HepG2 (cell line): ENCODE measurements around the gene KLHL17. TPM values are rescaled to one million over a fixed set of nuclear protein-coding genes. Genes with fewer than 3 reads are reported as not detected.

ENCODE experiments used
- ATAC-seq: fragments of 200-7000 bp; cut with Tn5 transposase; 3 replicates; pipeline ENCODE4 v1.9.1; 2020; ENCODE audit warnings: mild to moderate bottlenecking, moderate library complexity
- BruUV-seq: library from RNA; stranded (reverse); fragments of 400-500 nt; replicated peaks from 2 replicates; lab custom pipeline; 2021; lab: Mats Ljungman, UMichigan
- CTCF ChIA-PET: fragments of 300-600 bp; formaldehyde crosslinking; extraction: SDS; loops from one replicate; lab custom pipeline; 2021; ENCODE audit warnings: low total read pairs, inconsistent platforms, low intra/inter-chr PET ratio; lab: Yijun Ruan, JAX
- POLR2A ChIA-PET: fragments of 350-600 bp; sonication (Branson Sonifier 250); formaldehyde crosslinking; loops from one replicate; lab custom pipeline; 2020; ENCODE audit warnings: antibody characterized with exemption, inconsistent platforms; lab: Yijun Ruan, JAX
- DNase-seq: peaks from one replicate; pipeline ENCODE4 v3.0.0-alpha.2; 2015; ENCODE audit warnings: low spot score
- FAIRE-seq: peaks from 3 replicates; lab custom pipeline; 2011; peaks lifted over from hg19 to GRCh38; lab: Jason Lieb, UNC
- H2AFZ ChIP-seq: one replicate; pipeline ENCODE4 v1.6.1; 2011; ENCODE audit warnings: low read length, inconsistent platforms
- H3K27ac ChIP-seq: fragments of 300-600 bp; 3 replicates; pipeline ENCODE4 v1.8.0; 2011; ENCODE audit warnings: mixed run types, mild to moderate bottlenecking, mixed read lengths, low read length, inconsistent platforms; ENCODE audit not compliant: insufficient read depth; ENCODE audit errors: extremely low read length
- H3K27me3 ChIP-seq, 2 experiments: fragments of 200-600 bp in 1 of 2; 2 replicates in 1 of 2; 3 replicates in 1 of 2; pipeline versions ENCODE4 v1.6.0 to v1.8.0; 2011; ENCODE audit warnings: low read length in 2 of 2, mild to moderate bottlenecking in 2 of 2, moderate library complexity in 2 of 2, inconsistent platforms in 1 of 2; ENCODE audit not compliant: insufficient read depth in 2 of 2, control insufficient read depth in 1 of 2
- H3K36me3 ChIP-seq, 2 experiments: fragments of 200-600 bp in 1 of 2; replicated peaks in 1 of 2; 2 replicates in 1 of 2; 3 replicates in 1 of 2; pipeline versions ENCODE4 v1.5.1 to v1.8.0; 2011; ENCODE audit warnings: low read length in 2 of 2, inconsistent platforms in 1 of 2; ENCODE audit not compliant: insufficient read depth in 2 of 2, control insufficient read depth in 1 of 2
- H3K4me1 ChIP-seq: 2 replicates; pipeline ENCODE4 v1.5.1; 2012; ENCODE audit warnings: low read length, inconsistent platforms; ENCODE audit not compliant: insufficient read depth
- H3K4me2 ChIP-seq: 2 replicates; pipeline ENCODE4 v1.6.0; 2011; ENCODE audit warnings: low read depth, low read length, inconsistent platforms
- H3K4me3 ChIP-seq, 3 experiments: fragments of 200-600 bp in 1 of 3; sonication (generic), shearing (Covaris generic) in 1 of 3; replicated peaks in 1 of 3; 2 replicates each; pipeline ENCODE4 v1.5.1; 2011 to 2016; ENCODE audit warnings: low read length in 3 of 3, inconsistent platforms in 2 of 3, low read depth in 2 of 3, mild to moderate bottlenecking in 2 of 3, control low read depth in 1 of 3, mixed read lengths in 1 of 3; ENCODE audit not compliant: insufficient read depth in 1 of 3
- H3K79me2 ChIP-seq: one replicate; pipeline ENCODE4 v1.6.1; 2011; ENCODE audit warnings: low read length, inconsistent platforms; ENCODE audit not compliant: insufficient read depth
- H3K9ac ChIP-seq: 2 replicates; pipeline ENCODE4 v1.6.0; 2011; ENCODE audit warnings: mild to moderate bottlenecking, low read depth, low read length, inconsistent platforms; ENCODE audit not compliant: insufficient read depth
- H3K9me3 ChIP-seq: 2 replicates; pipeline ENCODE4 v1.5.1; 2012; ENCODE audit warnings: mild to moderate bottlenecking, low read length
- H4K20me1 ChIP-seq: 2 replicates; pipeline ENCODE4 v1.6.0; 2011; ENCODE audit warnings: inconsistent platforms, mild to moderate bottlenecking, low read length, moderate library complexity; ENCODE audit not compliant: insufficient read depth
- ATF7 ChIP-seq, 2 experiments: fragments of 450-650 bp in 1 of 2; sonication (generic) in 1 of 2; formaldehyde crosslinking in 1 of 2; IDR thresholded peaks; 2 replicates each; pipeline versions ENCODE4 v1.4.0 to v1.6.1; 2016 to 2020; ENCODE audit warnings: antibody characterized with exemption in 1 of 2, mild to moderate bottlenecking in 1 of 2, missing genetic modification reagents in 1 of 2
- FOXK2 ChIP-seq: fragments of 450-650 bp; IDR thresholded peaks from 2 replicates; pipeline ENCODE4 v1.6.1; 2016
- HOXA3 ChIP-seq: sonication (generic); formaldehyde crosslinking; IDR thresholded peaks from 2 replicates; pipeline ENCODE4 v1.5.0; 2020; ENCODE audit warnings: missing genetic modification reagents
- KDM4B ChIP-seq: sonication (generic); formaldehyde crosslinking; IDR thresholded peaks from 2 replicates; pipeline ENCODE4 v1.4.0; 2020; ENCODE audit warnings: missing genetic modification reagents
- MIXL1 ChIP-seq: IDR thresholded peaks from 2 replicates; pipeline ENCODE4 v1.6.1; 2016
- MTF2 ChIP-seq: sonication (generic); formaldehyde crosslinking; IDR thresholded peaks from 2 replicates; pipeline ENCODE4 v1.5.0; 2020; ENCODE audit warnings: missing genetic modification reagents, borderline replicate concordance
- PTBP1 ChIP-seq: fragments of 200-400 bp; formaldehyde crosslinking; IDR thresholded peaks from 2 replicates; pipeline ENCODE4 v1.6.1; 2018; ENCODE audit warnings: low read length, low read depth; ENCODE audit not compliant: poor library complexity, severe bottlenecking
- XRCC5 ChIP-seq: fragments of 200-400 bp; formaldehyde crosslinking; optimal IDR thresholded peaks from 2 replicates; pipeline ENCODE3; 2017; ENCODE audit warnings: mild to moderate bottlenecking, low read length
- ZNF432 ChIP-seq: sonication (generic); formaldehyde crosslinking; IDR thresholded peaks from 2 replicates; pipeline ENCODE4 v1.5.0; 2020; ENCODE audit warnings: missing genetic modification reagents, mild to moderate bottlenecking, borderline replicate concordance
- ZNF468 ChIP-seq: sonication (generic); formaldehyde crosslinking; IDR thresholded peaks from 2 replicates; pipeline ENCODE4 v1.8.0; 2022; ENCODE audit warnings: mild to moderate bottlenecking, moderate library complexity, missing genetic modification reagents
- WGBS: methylation state at CpG from one replicate; pipeline ENCODE4 v1.1.6; 2017; ENCODE audit warnings: low lambda C conversion rate; 5-methylcytosine and 5-hydroxymethylcytosine counted together
- in situ Hi-C: cut with HindIII; loops from 2 replicates; pipeline ENCODE4 v1.10.0; 2017; ENCODE audit warnings: low pct_unique_long_range_greater_than_20kb; ENCODE audit not compliant: extremely low pct_ligation_motif_present
- intact Hi-C: fragments of 100-400 bp; cut with micrococcal nuclease; formaldehyde crosslinking; loops from one replicate; pipeline ENCODE4 v1.10.0; 2022; ENCODE audit not compliant: unreplicated experiment
- polyA plus RNA-seq, 8 experiments: library from polyadenylated mRNA; depleted of rRNA in 3 of 8; stranded (reverse) in 7 of 8; unstranded in 1 of 8; fragments of >200 nt; fragmentation: Illumina TruSeq in 4 of 8; extraction: Trizol in 4 of 8; gene quantifications; 2 replicates each; pipeline versions ENCODE4 v1.2.1 to v1.2.3, GENCODE V29; 2011 to 2016; ENCODE audit warnings: low read depth in 4 of 8, missing spikeins in 1 of 8, mixed read lengths in 1 of 8; ENCODE audit not compliant: insufficient read depth in 1 of 8
- total RNA-seq, 5 experiments: library from RNA; depleted of rRNA; stranded (reverse); fragments of >200 nt; fragmentation: Illumina TruSeq; extraction: Trizol; gene quantifications; 2 replicates each; pipeline ENCODE4 v1.2.3, GENCODE V29; 2016; ENCODE audit warnings: low read depth in 1 of 5
- TF ChIP-seq, protein P1 (sequence below): sonication (generic); formaldehyde crosslinking; IDR thresholded peaks from 2 replicates; pipeline ENCODE4 v1.4.0; 2020; ENCODE audit warnings: missing genetic modification reagents
- TF ChIP-seq, protein P2 (sequence below): sonication (generic); formaldehyde crosslinking; IDR thresholded peaks from 2 replicates; pipeline ENCODE4 v1.5.0; 2020; ENCODE audit warnings: mild to moderate bottlenecking, missing genetic modification reagents

The KLHL17 gene
- total and polyA plus RNA-seq, 2 of the 13 experiments (the other 11 are each of a cell fraction or from before 2014, with no cell fraction given), result 9.3 to 24.7 TPM

DNA sequence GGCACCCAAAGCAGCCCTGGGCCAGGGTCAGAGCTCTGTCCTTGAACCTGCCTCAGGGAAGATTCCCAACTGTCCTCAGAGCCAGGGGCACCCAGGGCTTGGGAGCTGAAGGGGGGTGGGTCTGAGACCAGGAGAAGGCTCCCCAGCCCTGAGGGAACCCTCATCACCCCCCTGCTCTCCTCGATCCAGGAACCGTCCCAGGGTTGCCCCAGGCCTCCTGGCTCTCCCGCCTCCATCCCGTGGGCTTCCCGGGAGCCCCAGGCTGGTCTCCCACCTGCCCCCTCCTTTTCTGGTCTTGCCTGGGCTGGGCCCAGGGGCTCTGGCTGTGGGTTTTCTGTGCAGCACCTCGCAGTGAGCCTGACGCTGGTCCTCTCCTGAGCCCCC lies 43.3 kb upstream of the KLHL17 start:
- BruUV-seq, result no TSS peak
- FAIRE-seq, result no peak
- H3K79me2 ChIP-seq, result no peaks in the 10 kb centered on the region
- H4K20me1 ChIP-seq, result peaks cover 6% of the 10 kb centered on the region; the same call in 1 of the 2 replicates
- H3K27ac ChIP-seq, result no peak overlapping the region
- TF ChIP-seq MTF2 (CRISPR knock-in tag) (no peak), ZNF432 (no peak), XRCC5 (no peak), PTBP1 (no peak), ZNF468 (CRISPR knock-in tag) (no peak), KDM4B (CRISPR knock-in tag) (no peak), ATF7 (IDR thresholded peaks at IDR 0.05) (no peak), ATF7 (CRISPR knock-in tag; IDR thresholded peaks at IDR 0.05) (no peak), MIXL1 (CRISPR knock-in tag) (no peak), FOXK2 (no peak), HOXA3 (CRISPR knock-in tag) (no peak)
- TF ChIP-seq, protein P1, sequence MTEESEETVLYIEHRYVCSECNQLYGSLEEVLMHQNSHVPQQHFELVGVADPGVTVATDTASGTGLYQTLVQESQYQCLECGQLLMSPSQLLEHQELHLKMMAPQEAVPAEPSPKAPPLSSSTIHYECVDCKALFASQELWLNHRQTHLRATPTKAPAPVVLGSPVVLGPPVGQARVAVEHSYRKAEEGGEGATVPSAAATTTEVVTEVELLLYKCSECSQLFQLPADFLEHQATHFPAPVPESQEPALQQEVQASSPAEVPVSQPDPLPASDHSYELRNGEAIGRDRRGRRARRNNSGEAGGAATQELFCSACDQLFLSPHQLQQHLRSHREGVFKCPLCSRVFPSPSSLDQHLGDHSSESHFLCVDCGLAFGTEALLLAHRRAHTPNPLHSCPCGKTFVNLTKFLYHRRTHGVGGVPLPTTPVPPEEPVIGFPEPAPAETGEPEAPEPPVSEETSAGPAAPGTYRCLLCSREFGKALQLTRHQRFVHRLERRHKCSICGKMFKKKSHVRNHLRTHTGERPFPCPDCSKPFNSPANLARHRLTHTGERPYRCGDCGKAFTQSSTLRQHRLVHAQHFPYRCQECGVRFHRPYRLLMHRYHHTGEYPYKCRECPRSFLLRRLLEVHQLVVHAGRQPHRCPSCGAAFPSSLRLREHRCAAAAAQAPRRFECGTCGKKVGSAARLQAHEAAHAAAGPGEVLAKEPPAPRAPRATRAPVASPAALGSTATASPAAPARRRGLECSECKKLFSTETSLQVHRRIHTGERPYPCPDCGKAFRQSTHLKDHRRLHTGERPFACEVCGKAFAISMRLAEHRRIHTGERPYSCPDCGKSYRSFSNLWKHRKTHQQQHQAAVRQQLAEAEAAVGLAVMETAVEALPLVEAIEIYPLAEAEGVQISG, result no peak
- TF ChIP-seq, protein P2, sequence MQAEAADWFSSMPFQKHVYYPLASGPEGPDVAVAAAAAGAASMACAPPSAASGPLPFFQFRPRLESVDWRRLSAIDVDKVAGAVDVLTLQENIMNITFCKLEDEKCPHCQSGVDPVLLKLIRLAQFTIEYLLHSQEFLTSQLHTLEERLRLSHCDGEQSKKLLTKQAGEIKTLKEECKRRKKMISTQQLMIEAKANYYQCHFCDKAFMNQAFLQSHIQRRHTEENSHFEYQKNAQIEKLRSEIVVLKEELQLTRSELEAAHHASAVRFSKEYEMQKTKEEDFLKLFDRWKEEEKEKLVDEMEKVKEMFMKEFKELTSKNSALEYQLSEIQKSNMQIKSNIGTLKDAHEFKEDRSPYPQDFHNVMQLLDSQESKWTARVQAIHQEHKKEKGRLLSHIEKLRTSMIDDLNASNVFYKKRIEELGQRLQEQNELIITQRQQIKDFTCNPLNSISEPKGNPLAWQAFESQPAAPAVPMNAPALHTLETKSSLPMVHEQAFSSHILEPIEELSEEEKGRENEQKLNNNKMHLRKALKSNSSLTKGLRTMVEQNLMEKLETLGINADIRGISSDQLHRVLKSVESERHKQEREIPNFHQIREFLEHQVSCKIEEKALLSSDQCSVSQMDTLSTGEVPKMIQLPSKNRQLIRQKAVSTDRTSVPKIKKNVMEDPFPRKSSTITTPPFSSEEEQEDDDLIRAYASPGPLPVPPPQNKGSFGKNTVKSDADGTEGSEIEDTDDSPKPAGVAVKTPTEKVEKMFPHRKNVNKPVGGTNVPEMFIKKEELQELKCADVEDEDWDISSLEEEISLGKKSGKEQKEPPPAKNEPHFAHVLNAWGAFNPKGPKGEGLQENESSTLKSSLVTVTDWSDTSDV (CRISPR knock-in tag), result no peak
- peaks cover 44 to 95% of the 10 kb centered on the region in 2 experiments for H3K27me3 ChIP-seq
- ChIA-PET POLR2A (no interaction called here), CTCF (interaction anchor here (1.5 kb wide), 1 partner anchor 12 kb away, joined by 3 read pairs; no protein-coding TSS in a partner anchor)
- in situ Hi-C loops, result no loop called here
- H3K9ac ChIP-seq, result no peak overlapping the region
- H3K4me2 ChIP-seq, result no peak overlapping the region
- WGBS, result 0% methylated on average over 2 of the region's 7 CpGs
- H3K4me1 ChIP-seq, result peaks cover 54% of the 10 kb centered on the region
- H3K9me3 ChIP-seq, result no peaks in the 10 kb centered on the region
- no peak overlapping the region for H3K4me3 ChIP-seq
- H2AFZ ChIP-seq, result no peak overlapping the region
- intact Hi-C loops, result no loop called here
- DNase-seq, result no peak
- ATAC-seq, result no peak
- no peaks in the 10 kb centered on the region for H3K36me3 ChIP-seq
